Naive thymus-derived CD8-positive, alpha-beta T cell (primary cell): ENCODE data around the gene NXPH2. TPM values are rescaled to one million over a fixed set of nuclear protein-coding genes. Genes with fewer than 3 reads are reported as not detected.

Experiments
- ATAC-seq, 2 donors: fragments of 150-1000 bp; cut with Tn5 transposase in 1 of 2; sonication (Bioruptor Pico), chemical (Tn5 transposase) in 1 of 2; 1 replicate in 1 of 2; 2 replicates in 1 of 2; pipeline ENCODE4 v1.10.0; 2021; ENCODE audit warnings: mild to moderate bottlenecking in 2 of 2, moderate library complexity in 2 of 2
- POLR2A ChIA-PET: fragments of 350-600 bp; sonication (Branson Sonifier 250); formaldehyde crosslinking; loops from one replicate; lab custom pipeline; 2021; ENCODE audit warnings: antibody characterized with exemption; lab: Charles Lee
- DNase-seq, 10 donors: peaks; one replicate each; pipeline versions ENCODE4 v3.0.0 to v3.0.0-alpha.2; 2020 to 2022
- H3K27ac Mint-ChIP-seq, 10 donors: one replicate each; pipeline ENCODE4 v1.8.0; 2020 to 2022; ENCODE audit warnings: mild to moderate bottlenecking in 10 of 10, mixed read lengths in 10 of 10, moderate library complexity in 4 of 10, inconsistent platforms in 1 of 10
- H3K27me3 Mint-ChIP-seq, 5 donors: one replicate each; pipeline ENCODE4 v1.8.0; 2021 to 2022; ENCODE audit warnings: mixed read lengths in 5 of 5
- H3K36me3 Mint-ChIP-seq, 3 donors: one replicate each; pipeline ENCODE4 v1.8.0; 2020 to 2022; ENCODE audit warnings: mixed read lengths in 3 of 3, mild to moderate bottlenecking in 2 of 3, inconsistent platforms in 1 of 3
- H3K4me1 Mint-ChIP-seq, 4 donors: one replicate each; pipeline ENCODE4 v1.8.0; 2021 to 2022; ENCODE audit warnings: mixed read lengths in 4 of 4
- H3K4me3 Mint-ChIP-seq, 10 donors: one replicate each; pipeline ENCODE4 v1.8.0; 2020 to 2022; ENCODE audit warnings: mild to moderate bottlenecking in 10 of 10, mixed read lengths in 10 of 10, moderate library complexity in 6 of 10, inconsistent platforms in 1 of 10
- H3K9me3 Mint-ChIP-seq, 9 donors: one replicate each; pipeline ENCODE4 v1.8.0; 2020 to 2022; ENCODE audit warnings: mixed read lengths in 9 of 9, mild to moderate bottlenecking in 3 of 9, inconsistent platforms in 1 of 9, moderate library complexity in 1 of 9
- polyA plus RNA-seq, 3 donors: library from polyadenylated mRNA; unstranded; fragments of 300-500 nt; fragmentation: Illumina TruSeq; gene quantifications; one replicate each; pipeline ENCODE4 v1.2.3, GENCODE V29; 2021
- total RNA-seq, 8 experiments: library from RNA in 2 of 8; stranded (reverse) in 2 of 8; gene quantifications; one replicate each; pipeline ENCODE4 v1.2.3 and lab custom pipeline; 2021 to 2026

The NXPH2 gene
- total RNA-seq = not detected
- not detected for polyA plus RNA-seq
- total RNA-seq (lab: John Stamatoyannopoulos, UW) = 0 reads per million in 6 experiments

- Mint-ChIP-seq H3K9me3 (peaks cover 0 to 3% (median 0%) of the 10 kb centered on the region in 9 donors), H3K27me3 (peaks cover 19 to 54% (median 43%) of the 10 kb centered on the region in 5 donors), H3K27ac (no peak within 1 kb of the TSS), H3K4me3 (peak within 1 kb of the TSS in 3 of 10 donors; percentile 16 to 26 (median 18)), H3K36me3 (no peaks in the 10 kb centered on the region), H3K4me1 (peaks cover 2 to 14% (median 8%) of the 10 kb centered on the region in 4 donors)
- ATAC-seq (no peak), DNase-seq (no peak)
- POLR2A ChIA-PET = no interaction called here
Measured at GRCh38 chr2:138779781-138780445, at the start of gene NXPH2. TSS of gene NXPH2 (minus strand) at chr2:138780390. CDS start at chr2:138780241, 149 bp downstream.

GRCh38 chr2:138829326-138829919 is 49.2 kb upstream of the NXPH2 start:
- H3K36me3 Mint-ChIP-seq = no peaks in the 10 kb centered on the region
- no peak overlapping the region for H3K27ac Mint-ChIP-seq
- peaks cover 2 to 11% (median 5%) of the 10 kb centered on the region in 5 donors for H3K27me3 Mint-ChIP-seq
- H3K9me3 Mint-ChIP-seq = no peaks in the 10 kb centered on the region
- POLR2A ChIA-PET = no interaction called here
- H3K4me3 Mint-ChIP-seq = no peak overlapping the region
- ATAC-seq = no peak
- no peaks in the 10 kb centered on the region for H3K4me1 Mint-ChIP-seq
- DNase-seq = peak in 6 of 10 donors; percentile 1 to 17 (median 10)

- DNase-seq = peak in 6 of 10 donors; percentile 3 to 63 (median 49)
- Mint-ChIP-seq H3K27me3 (peaks cover 3 to 18% (median 5%) of the 10 kb centered on the region in 5 donors), H3K36me3 (no peaks in the 10 kb centered on the region), H3K4me3 (no peak overlapping the region), H3K27ac (no peak overlapping the region), H3K9me3 (no peaks in the 10 kb centered on the region), H3K4me1 (no peaks in the 10 kb centered on the region)
- POLR2A ChIA-PET = no interaction called here
- peak in 1 of 2 donors; percentile 43 for ATAC-seq
Measured at GRCh38 chr2:138827426-138828054, 47.4 kb upstream of the NXPH2 start.

GRCh38 chr2:138823666-138824065 is 43.5 kb upstream of the NXPH2 start:
- Mint-ChIP-seq H3K4me1 (no peaks in the 10 kb centered on the region), H3K4me3 (no peak overlapping the region), H3K9me3 (no peaks in the 10 kb centered on the region), H3K27me3 (peaks cover 6 to 27% (median 9%) of the 10 kb centered on the region in 5 donors), H3K27ac (no peak overlapping the region), H3K36me3 (no peaks in the 10 kb centered on the region)
- no peak for DNase-seq
- ATAC-seq = no peak
- POLR2A ChIA-PET = no interaction called here

GRCh38 chr2:138819964-138820363 is 39.8 kb upstream of the NXPH2 start:
- DNase-seq (no peak), ATAC-seq (no peak)
- Mint-ChIP-seq H3K4me3 (no peak overlapping the region), H3K27ac (no peak overlapping the region), H3K27me3 (peaks cover 2 to 25% (median 10%) of the 10 kb centered on the region in 5 donors), H3K4me1 (no peaks in the 10 kb centered on the region), H3K9me3 (no peaks in the 10 kb centered on the region), H3K36me3 (no peaks in the 10 kb centered on the region)
- POLR2A ChIA-PET = no interaction called here

DNA sequence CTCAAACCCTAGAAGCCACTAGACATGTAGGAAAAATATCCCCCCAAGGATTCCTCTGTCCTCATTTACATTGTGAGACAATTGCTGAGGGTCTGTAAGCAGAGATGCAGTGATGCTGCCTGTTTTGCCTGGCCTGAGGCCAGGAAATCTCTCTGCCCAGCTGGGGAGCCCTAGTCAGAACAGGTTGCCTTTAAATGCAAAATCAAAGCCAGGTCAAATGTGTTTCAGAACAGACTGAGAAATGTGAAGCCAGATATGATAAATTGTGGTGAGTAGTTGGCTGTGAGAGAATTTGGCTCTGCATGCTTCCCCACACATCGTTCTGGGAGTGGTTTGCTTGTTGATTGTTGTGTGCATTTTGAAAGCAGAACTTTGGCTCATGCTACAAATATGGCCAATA is 38.4 kb upstream of the NXPH2 start:
- DNase-seq (no peak), ATAC-seq (no peak)
- H3K27me3 Mint-ChIP-seq = peaks cover 2 to 23% (median 14%) of the 10 kb centered on the region in 5 donors
- no peaks in the 10 kb centered on the region for H3K4me1 Mint-ChIP-seq
- no peak overlapping the region for H3K4me3 Mint-ChIP-seq
- no peak overlapping the region for H3K27ac Mint-ChIP-seq
- no peaks in the 10 kb centered on the region for H3K9me3 Mint-ChIP-seq
- POLR2A ChIA-PET = no interaction called here
- H3K36me3 Mint-ChIP-seq = no peaks in the 10 kb centered on the region

DNA sequence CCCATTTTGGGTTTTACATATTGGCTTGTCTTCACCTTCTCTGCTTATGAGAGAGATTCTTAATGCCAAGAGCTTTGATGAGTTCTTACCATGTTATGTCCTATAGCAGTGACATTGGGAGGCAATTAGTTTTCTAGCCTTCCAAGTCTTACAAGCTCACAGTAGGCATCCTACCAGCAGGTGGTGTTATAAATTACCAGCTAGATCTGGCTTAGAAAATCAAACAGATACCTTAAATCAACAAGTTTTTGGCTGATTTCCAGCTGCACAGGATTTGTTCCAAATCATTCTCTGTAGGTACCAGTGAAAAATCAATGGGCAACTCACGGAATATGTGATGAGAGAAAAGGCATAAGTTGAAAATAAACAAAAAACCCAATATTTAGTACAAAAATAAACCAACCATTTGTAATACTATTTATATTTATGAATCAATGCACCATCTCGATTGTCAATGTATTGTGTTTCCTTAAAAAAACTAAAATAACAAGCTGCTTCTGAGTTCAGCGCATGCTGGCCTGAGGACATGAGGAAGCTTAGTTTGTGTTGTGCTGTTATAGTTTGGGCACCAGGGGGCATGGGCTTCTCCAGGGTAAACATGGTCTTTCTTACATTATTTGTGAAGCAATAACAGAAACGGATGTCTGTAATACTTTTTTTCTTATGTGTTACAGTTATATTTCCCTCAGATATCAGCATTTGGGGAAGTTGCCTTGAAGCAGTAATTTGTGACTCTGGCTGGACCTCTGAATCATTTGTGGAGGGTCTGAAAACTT is 34.1 kb upstream of the NXPH2 start:
- Mint-ChIP-seq H3K4me1 (no peaks in the 10 kb centered on the region), H3K9me3 (no peaks in the 10 kb centered on the region), H3K36me3 (no peaks in the 10 kb centered on the region), H3K27me3 (peaks cover 4 to 41% (median 14%) of the 10 kb centered on the region in 5 donors), H3K4me3 (no peak overlapping the region), H3K27ac (no peak overlapping the region)
- DNase-seq (no peak), ATAC-seq (no peak)
- POLR2A ChIA-PET = no interaction called here

GRCh38 chr2:138811431-138811830 is 31.2 kb upstream of the NXPH2 start:
- H3K27me3 Mint-ChIP-seq = peaks cover 4 to 48% (median 12%) of the 10 kb centered on the region in 5 donors
- H3K9me3 Mint-ChIP-seq = no peaks in the 10 kb centered on the region
- H3K4me3 Mint-ChIP-seq = no peak overlapping the region
- H3K4me1 Mint-ChIP-seq = no peaks in the 10 kb centered on the region
- ATAC-seq (no peak), DNase-seq (no peak)
- POLR2A ChIA-PET = no interaction called here
- no peaks in the 10 kb centered on the region for H3K36me3 Mint-ChIP-seq
- H3K27ac Mint-ChIP-seq = no peak overlapping the region

- H3K9me3 Mint-ChIP-seq = peaks cover 0 to 21% (median 2%) of the 10 kb centered on the region in 9 donors
- H3K27ac Mint-ChIP-seq = no peak overlapping the region
- POLR2A ChIA-PET = no interaction called here
- DNase-seq = no peak
- no peak for ATAC-seq
- H3K36me3 Mint-ChIP-seq = peaks cover 0 to 6% (median 0%) of the 10 kb centered on the region in 3 donors
- no peak overlapping the region for H3K4me3 Mint-ChIP-seq
- H3K4me1 Mint-ChIP-seq = no peaks in the 10 kb centered on the region
- H3K27me3 Mint-ChIP-seq = peaks cover 17 to 60% (median 25%) of the 10 kb centered on the region in 5 donors
Measured at GRCh38 chr2:138794724-138795123, 14.5 kb upstream of the NXPH2 start.

DNA sequence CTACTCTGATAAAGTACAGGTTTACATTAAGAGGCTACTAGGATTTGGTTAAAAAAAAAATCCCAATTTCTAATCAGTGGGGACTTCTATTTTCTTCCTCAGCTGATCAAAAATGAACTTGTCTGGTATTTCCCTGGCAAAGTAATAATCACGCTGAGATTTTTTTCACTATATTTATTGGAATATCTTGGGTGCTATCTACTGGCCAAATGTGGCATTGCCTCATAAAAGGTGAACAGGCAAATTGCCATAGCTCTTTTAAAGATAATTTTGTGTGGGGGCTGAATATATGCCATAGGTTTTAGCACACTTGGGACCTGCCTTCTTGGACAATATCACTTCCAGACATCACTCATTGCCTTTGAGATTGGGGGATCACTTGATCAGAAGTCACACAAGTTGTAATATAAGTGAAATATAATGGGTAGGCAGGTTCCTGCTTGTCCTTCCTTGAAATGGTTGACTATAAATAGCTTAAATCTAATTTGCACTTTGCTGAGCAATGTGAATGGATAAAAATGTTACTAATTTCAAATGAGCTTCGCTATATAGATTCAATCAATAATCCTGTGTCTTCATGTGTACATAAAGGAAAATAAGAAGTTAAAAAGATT is 7.0 kb upstream of the NXPH2 start:
- POLR2A ChIA-PET = no interaction called here
- no peak for ATAC-seq
- Mint-ChIP-seq H3K9me3 (peaks cover 0 to 2% (median 0%) of the 10 kb centered on the region in 9 donors), H3K27ac (no peak overlapping the region), H3K4me3 (no peak overlapping the region), H3K27me3 (peaks cover 2 to 29% (median 17%) of the 10 kb centered on the region in 5 donors), H3K4me1 (no peaks in the 10 kb centered on the region), H3K36me3 (no peaks in the 10 kb centered on the region)
- DNase-seq = peak in 4 of 10 donors; percentile 6 to 22 (median 10)

GRCh38 chr2:138782383-138782782 is 2.2 kb upstream of the NXPH2 start:
- POLR2A ChIA-PET = no interaction called here
- Mint-ChIP-seq H3K9me3 (peaks cover 0 to 3% (median 0%) of the 10 kb centered on the region in 9 donors), H3K4me3 (no peak overlapping the region), H3K27ac (no peak overlapping the region), H3K36me3 (no peaks in the 10 kb centered on the region), H3K4me1 (peaks cover 2 to 14% (median 8%) of the 10 kb centered on the region in 4 donors), H3K27me3 (peaks cover 19 to 54% (median 39%) of the 10 kb centered on the region in 5 donors)
- DNase-seq (no peak), ATAC-seq (no peak)

DNA sequence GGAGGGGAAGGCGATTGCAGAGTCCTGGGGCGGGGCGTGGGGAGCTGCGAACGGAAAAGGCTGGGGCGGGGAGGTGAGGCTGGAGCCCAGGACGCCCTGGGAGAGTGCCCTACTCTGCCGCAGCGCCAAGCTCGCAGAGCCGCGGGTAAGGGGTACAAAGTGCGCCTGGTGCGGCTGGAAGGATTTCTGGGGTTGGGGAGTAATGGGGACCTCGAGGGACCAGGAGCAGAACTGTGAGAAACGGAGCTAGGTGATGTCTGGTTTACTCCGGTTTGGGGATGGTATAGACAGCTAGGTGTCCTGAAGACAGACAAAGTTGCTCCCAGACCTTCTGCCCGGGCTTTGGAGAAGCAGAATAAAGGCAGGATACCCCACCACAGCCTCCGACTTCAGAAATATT is 718 bp upstream of the NXPH2 start:
- H3K9me3 Mint-ChIP-seq = peaks cover 0 to 3% (median 0%) of the 10 kb centered on the region in 9 donors
- no peak overlapping the region for H3K4me3 Mint-ChIP-seq
- H3K27ac Mint-ChIP-seq = no peak overlapping the region
- H3K36me3 Mint-ChIP-seq = no peaks in the 10 kb centered on the region
- no peak for ATAC-seq
- peaks cover 19 to 54% (median 42%) of the 10 kb centered on the region in 5 donors for H3K27me3 Mint-ChIP-seq
- DNase-seq = no peak
- H3K4me1 Mint-ChIP-seq = peaks cover 2 to 14% (median 8%) of the 10 kb centered on the region in 4 donors
- POLR2A ChIA-PET = no interaction called here
